Right atrium auricular region (tissue), 2 donors: ENCODE results near the gene DYRK1A. TPM values are rescaled to one million over a fixed set of nuclear protein-coding genes. Genes with fewer than 3 reads are reported as not detected.

ENCODE experiments used
- DNase-seq: peaks from one replicate; pipeline ENCODE4 v3.0.0-alpha.2; 2019; ENCODE audit warnings: low spot score
- H3K27ac ChIP-seq, 2 donors: fragments of 200-600 bp; sonication (generic); 1 replicate in 1 of 2; 2 replicates in 1 of 2; pipeline ENCODE4 v1.5.1; 2016 to 2019
- H3K27me3 ChIP-seq, 2 donors: fragments of 200-600 bp; sonication (generic); one replicate each; pipeline versions ENCODE4 v1.5.1 to v1.6.0; 2017 to 2019
- H3K36me3 ChIP-seq: fragments of 200-600 bp; sonication (generic); one replicate; pipeline ENCODE4 v1.5.1; 2016
- H3K4me1 ChIP-seq, 2 donors: fragments of 200-600 bp; sonication (generic); one replicate each; pipeline versions ENCODE4 v1.5.1 to v1.6.0; 2017 to 2019
- H3K4me3 ChIP-seq, 2 donors: fragments of 200-600 bp; sonication (generic); 1 replicate in 1 of 2; 2 replicates in 1 of 2; pipeline ENCODE4 v1.5.1; 2017 to 2019; ENCODE audit warnings: mild to moderate bottlenecking in 1 of 2, moderate library complexity in 1 of 2
- H3K9me3 ChIP-seq, 2 donors: fragments of 200-600 bp; sonication (generic); one replicate each; pipeline ENCODE4 v1.5.1; 2019
- total RNA-seq, 2 donors: library from RNA; depleted of rRNA; stranded (reverse); fragments of >200 nt; gene quantifications; one replicate each; pipeline ENCODE4 v1.1.0, GENCODE V29; 2016
- TF ChIP-seq, protein P1 (sequence below), 2 donors: fragments of 200-600 bp; sonication (generic); IDR thresholded peaks; one replicate each; pipeline ENCODE4 v1.5.1; 2019; ENCODE audit warnings: antibody characterized with exemption in 2 of 2

Gene DYRK1A
- total RNA-seq, 2 donors from 2014 or later = 69.3 to 94.7 TPM

DNA sequence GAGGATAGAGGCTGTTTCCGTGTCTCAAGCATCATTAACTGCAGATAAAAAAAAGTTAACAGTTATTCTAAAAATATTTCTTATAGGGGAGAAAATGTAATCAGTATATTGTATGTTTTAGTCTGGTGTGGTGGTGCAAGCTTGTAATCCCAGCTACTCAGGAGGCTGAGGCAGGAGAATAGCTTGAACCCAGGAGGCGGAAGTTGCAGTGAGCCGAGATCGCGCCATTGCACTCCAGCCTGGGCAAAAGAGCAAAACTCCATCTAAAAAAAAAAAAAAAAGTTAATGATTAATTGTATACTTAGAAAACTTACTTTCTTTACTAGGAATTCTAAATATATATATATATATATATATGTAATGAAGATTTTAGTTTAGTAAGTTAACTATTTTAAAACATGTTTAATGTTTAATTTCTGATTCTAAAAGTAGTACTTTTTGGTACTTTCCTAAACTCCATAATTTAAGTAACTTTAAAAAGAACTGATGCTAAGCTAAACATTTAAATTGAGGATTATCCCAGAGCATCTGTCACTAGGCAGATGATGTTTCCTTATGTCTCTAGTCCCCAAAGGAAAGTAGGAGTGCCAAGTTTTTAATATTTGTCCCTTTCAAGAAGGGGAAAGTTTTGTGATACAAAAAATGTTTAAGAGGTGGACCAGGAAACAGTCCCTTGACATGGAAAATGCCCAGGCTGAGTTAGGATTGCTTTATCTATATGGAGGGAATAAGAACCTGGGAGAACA, 66.3 kb downstream of the DYRK1A start:
- Histone ChIP-seq H3K27me3 (no peaks in the 10 kb centered on the region), H3K4me3 (no peak overlapping the region), H3K27ac (no peak overlapping the region), H3K36me3 (no peaks in the 10 kb centered on the region), H3K9me3 (no peaks in the 10 kb centered on the region), H3K4me1 (peaks cover 0 to 53% of the 10 kb centered on the region in 2 donors)
- TF ChIP-seq, protein P1, sequence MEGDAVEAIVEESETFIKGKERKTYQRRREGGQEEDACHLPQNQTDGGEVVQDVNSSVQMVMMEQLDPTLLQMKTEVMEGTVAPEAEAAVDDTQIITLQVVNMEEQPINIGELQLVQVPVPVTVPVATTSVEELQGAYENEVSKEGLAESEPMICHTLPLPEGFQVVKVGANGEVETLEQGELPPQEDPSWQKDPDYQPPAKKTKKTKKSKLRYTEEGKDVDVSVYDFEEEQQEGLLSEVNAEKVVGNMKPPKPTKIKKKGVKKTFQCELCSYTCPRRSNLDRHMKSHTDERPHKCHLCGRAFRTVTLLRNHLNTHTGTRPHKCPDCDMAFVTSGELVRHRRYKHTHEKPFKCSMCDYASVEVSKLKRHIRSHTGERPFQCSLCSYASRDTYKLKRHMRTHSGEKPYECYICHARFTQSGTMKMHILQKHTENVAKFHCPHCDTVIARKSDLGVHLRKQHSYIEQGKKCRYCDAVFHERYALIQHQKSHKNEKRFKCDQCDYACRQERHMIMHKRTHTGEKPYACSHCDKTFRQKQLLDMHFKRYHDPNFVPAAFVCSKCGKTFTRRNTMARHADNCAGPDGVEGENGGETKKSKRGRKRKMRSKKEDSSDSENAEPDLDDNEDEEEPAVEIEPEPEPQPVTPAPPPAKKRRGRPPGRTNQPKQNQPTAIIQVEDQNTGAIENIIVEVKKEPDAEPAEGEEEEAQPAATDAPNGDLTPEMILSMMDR (IDR thresholded peaks at IDR 0.05) = no peak
- DNase-seq = no peak

GRCh38 chr21:37433456-37433840, 66.9 kb downstream of the DYRK1A start:
- Histone ChIP-seq H3K36me3 (no peaks in the 10 kb centered on the region), H3K27ac (no peak overlapping the region), H3K27me3 (no peaks in the 10 kb centered on the region), H3K4me1 (peaks cover 0 to 51% of the 10 kb centered on the region in 2 donors), H3K9me3 (no peaks in the 10 kb centered on the region), H3K4me3 (no peak overlapping the region)
- TF ChIP-seq, protein P1 (IDR thresholded peaks at IDR 0.05) = no peak
- no peak for DNase-seq

DNA sequence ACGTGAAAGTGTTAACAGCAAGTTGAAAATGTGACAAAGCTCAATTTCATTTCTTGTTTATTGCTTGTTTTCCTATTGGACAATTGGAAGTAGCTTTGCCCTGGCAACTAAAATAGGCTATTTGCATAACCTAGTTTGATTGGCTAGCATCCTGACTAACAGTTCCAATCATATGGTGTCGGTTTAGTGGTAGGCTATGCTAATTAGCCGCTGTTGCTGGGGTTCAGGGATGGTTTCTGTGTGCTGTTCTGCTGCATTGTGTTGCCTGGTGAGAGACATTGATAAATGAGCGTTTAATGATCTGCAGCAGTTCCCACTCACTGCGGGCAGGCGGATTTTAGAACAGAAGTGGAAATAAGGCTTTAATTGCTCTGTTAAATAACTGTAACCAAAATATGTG, 68.5 kb downstream of the DYRK1A start:
- no peaks in the 10 kb centered on the region for H3K36me3 ChIP-seq
- no peaks in the 10 kb centered on the region for H3K9me3 ChIP-seq
- TF ChIP-seq, protein P1 (IDR thresholded peaks at IDR 0.05) = no peak
- no peak overlapping the region for H3K4me3 ChIP-seq
- H3K4me1 ChIP-seq = peaks cover 0 to 47% of the 10 kb centered on the region in 2 donors
- peak overlapping the region; percentile 24 to 67 for H3K27ac ChIP-seq
- no peaks in the 10 kb centered on the region for H3K27me3 ChIP-seq
- no peak for DNase-seq

GRCh38 chr21:37435711-37436110, 69.1 kb downstream of the DYRK1A start:
- H3K27me3 ChIP-seq = no peaks in the 10 kb centered on the region
- no peak overlapping the region for H3K4me3 ChIP-seq
- H3K27ac ChIP-seq = peak overlapping the region; percentile 24 to 67
- no peaks in the 10 kb centered on the region for H3K36me3 ChIP-seq
- DNase-seq = no peak
- TF ChIP-seq, protein P1 (IDR thresholded peaks at IDR 0.05) = no peak
- peaks cover 0 to 41% of the 10 kb centered on the region in 2 donors for H3K4me1 ChIP-seq
- no peaks in the 10 kb centered on the region for H3K9me3 ChIP-seq

- Histone ChIP-seq H3K27ac (peak overlapping the region; percentile 24 to 67), H3K4me1 (peaks cover 0 to 37% of the 10 kb centered on the region in 2 donors)
These were observed 69.6 kb downstream of the DYRK1A start for GRCh38 chr21:37436174-37436573.

More at GRCh38 chr21:37436174-37436573, 69.6 kb downstream of the DYRK1A start:
- DNase-seq = no peak
- no peaks in the 10 kb centered on the region for H3K36me3 ChIP-seq
- no peak overlapping the region for H3K4me3 ChIP-seq
- TF ChIP-seq, protein P1 (IDR thresholded peaks at IDR 0.05) = no peak
- no peaks in the 10 kb centered on the region for H3K9me3 ChIP-seq
- no peaks in the 10 kb centered on the region for H3K27me3 ChIP-seq
